HG03432 (cell line): ENCODE measurements around the gene DNAJC15.
A peak's percentile ranks its signal among the peaks of the same experiment; 100 is the strongest.

Source experiments
- ATAC-seq: cut with Tn5 transposase; IDR thresholded peaks from one replicate; pipeline ENCODE4 v1.9.1; 2021; ENCODE audit warnings: mild to moderate bottlenecking, moderate library complexity; ENCODE audit not compliant: unreplicated experiment

DNAJC15 gene

GRCh38 chr13:43003729-43004128 lies 19.7 kb upstream of the DNAJC15 start:
- ATAC-seq: no peak

GRCh38 chr13:43005460-43006236 lies 17.7 kb upstream of the DNAJC15 start:
- no peak for ATAC-seq

GRCh38 chr13:43006893-43007631 lies 16.3 kb upstream of the DNAJC15 start:
- no peak for ATAC-seq

GRCh38 chr13:43008596-43008995 lies 14.8 kb upstream of the DNAJC15 start:
- no peak for ATAC-seq

GRCh38 chr13:43009506-43009905 lies 13.9 kb upstream of the DNAJC15 start:
- ATAC-seq: no peak

GRCh38 chr13:43014162-43014561 lies 9.2 kb upstream of the DNAJC15 start:
- ATAC-seq: no peak

- no peak for ATAC-seq
These were observed 7.2 kb upstream of the DNAJC15 start for GRCh38 chr13:43016226-43016625.

- ATAC-seq: no peak
These were observed 3.6 kb upstream of the DNAJC15 start for GRCh38 chr13:43019811-43020210.

GRCh38 chr13:43020794-43021193 lies 2.6 kb upstream of the DNAJC15 start:
- ATAC-seq: no peak

GRCh38 chr13:43021926-43022670 lies 1.3 kb upstream of the DNAJC15 start:
- ATAC-seq: no peak

- no peak for ATAC-seq
These were observed 475 bp upstream of the DNAJC15 start for GRCh38 chr13:43022934-43023288.

GRCh38 chr13:43026262-43026661 lies 2.9 kb downstream of the DNAJC15 start:
- ATAC-seq: no peak

GRCh38 chr13:43030548-43030947 lies 7.2 kb downstream of the DNAJC15 start:
- ATAC-seq: peak; percentile 80

- no peak for ATAC-seq
These were observed 8.5 kb downstream of the DNAJC15 start for GRCh38 chr13:43031881-43032280.

- no peak for ATAC-seq
These were observed 9.7 kb downstream of the DNAJC15 start for GRCh38 chr13:43033038-43033437.

GRCh38 chr13:43036351-43037250 lies 13.2 kb downstream of the DNAJC15 start:
- ATAC-seq: no peak

GRCh38 chr13:43039966-43040365 lies 16.6 kb downstream of the DNAJC15 start:
- ATAC-seq: no peak

- ATAC-seq: peak; percentile 15
These were observed 17.4 kb downstream of the DNAJC15 start for GRCh38 chr13:43040581-43041368.

- peak; percentile 65 for ATAC-seq
These were observed 18.1 kb downstream of the DNAJC15 start for GRCh38 chr13:43041369-43041921.
